SK-N-SH (cell line): ENCODE data around the gene SP6. TPM values are rescaled to one million over a fixed set of nuclear protein-coding genes. Genes with fewer than 3 reads are reported as not detected.
A peak's percentile ranks its signal among the peaks of the same experiment; 100 is the strongest.

ENCODE experiments used
- CTCF ChIA-PET: fragments of 300-600, 350-600 bp; formaldehyde crosslinking; extraction: SDS; loops from one replicate; lab custom pipeline; 2021; lab: Yijun Ruan, JAX
- POLR2A ChIA-PET: fragments of 350-600 bp; sonication (Branson Sonifier 250); formaldehyde crosslinking; extraction: SDS; loops from one replicate; lab custom pipeline; 2020; ENCODE audit warnings: antibody characterized with exemption, inconsistent platforms; lab: Yijun Ruan, JAX
- DNase-seq: peaks from one replicate; pipeline ENCODE4 v3.0.0; 2012
- H2AFZ ChIP-seq: fragments of 200-600 bp; sonication (generic); 2 replicates; pipeline ENCODE4 v1.8.1; 2016; ENCODE audit warnings: antibody characterized with exemption, mild to moderate bottlenecking, low read depth
- H3F3A ChIP-seq: fragments of 200-600 bp; sonication (generic); replicated peaks from 2 replicates; pipeline ENCODE3; 2016; ENCODE audit warnings: antibody characterized with exemption, mild to moderate bottlenecking; ENCODE audit not compliant: insufficient read depth
- H3K27ac ChIP-seq, 2 experiments: fragments of 200-500 bp in 1 of 2; fragments of 200-600 bp in 1 of 2; sonication (Bioruptor generic) in 1 of 2; sonication (generic), shearing (Covaris generic) in 1 of 2; 2 replicates each; pipeline versions ENCODE4 v1.5.1 to v1.6.1; 2014 to 2016; ENCODE audit warnings: low read depth in 2 of 2, inconsistent platforms in 1 of 2, low read length in 1 of 2, mild to moderate bottlenecking in 1 of 2, mixed read lengths in 1 of 2
- H3K27me3 ChIP-seq: fragments of 200-600 bp; sonication (generic), shearing (Covaris generic); 2 replicates; pipeline ENCODE4 v1.6.1; 2016; ENCODE audit warnings: mixed run types; ENCODE audit not compliant: insufficient read depth
- H3K36me3 ChIP-seq, 2 experiments: fragments of 200-500 bp in 1 of 2; fragments of 200-600 bp in 1 of 2; sonication (Bioruptor generic) in 1 of 2; sonication (generic) in 1 of 2; replicated peaks in 1 of 2; 2 replicates each; pipeline versions ENCODE3 to v1.5.1; 2014 to 2016; ENCODE audit warnings: low read length in 1 of 2, mild to moderate bottlenecking in 1 of 2; ENCODE audit not compliant: insufficient read depth in 2 of 2, control insufficient read depth in 1 of 2
- H3K4me1 ChIP-seq, 2 experiments: fragments of 200-500 bp in 1 of 2; fragments of 200-600 bp in 1 of 2; sonication (Bioruptor generic) in 1 of 2; sonication (generic), shearing (Covaris generic) in 1 of 2; 2 replicates each; pipeline versions ENCODE4 v1.5.1 to v1.6.1; 2014 to 2016; ENCODE audit warnings: low read depth in 1 of 2, low read length in 1 of 2, mixed run types in 1 of 2; ENCODE audit not compliant: insufficient read depth in 2 of 2, control insufficient read depth in 1 of 2
- H3K4me2 ChIP-seq: fragments of 200-600 bp; sonication (generic), shearing (Covaris generic); 2 replicates; pipeline ENCODE4 v1.6.1; 2017; ENCODE audit warnings: mixed run types
- H3K4me3 ChIP-seq, 2 experiments: fragments of 200-500 bp in 1 of 2; fragments of 200-600 bp in 1 of 2; sonication (Bioruptor generic) in 1 of 2; sonication (generic), shearing (Covaris generic) in 1 of 2; 2 replicates each; pipeline versions ENCODE4 v1.5.1 to v1.8.1; 2014 to 2016; ENCODE audit warnings: low read depth in 2 of 2, inconsistent platforms in 1 of 2, low read length in 1 of 2, mild to moderate bottlenecking in 1 of 2, mixed read lengths in 1 of 2, moderate library complexity in 1 of 2
- H3K79me2 ChIP-seq: fragments of 200-600 bp; sonication (generic); 2 replicates; pipeline ENCODE4 v1.8.1; 2017; ENCODE audit warnings: mild to moderate bottlenecking; ENCODE audit not compliant: insufficient read depth
- H3K9ac ChIP-seq: fragments of 200-600 bp; sonication (generic); 2 replicates; pipeline ENCODE4 v1.6.1; 2017; ENCODE audit warnings: mixed run types
- H3K9me2 ChIP-seq: fragments of 200-600 bp; sonication (generic); 2 replicates; pipeline ENCODE4 v1.6.1; 2017; ENCODE audit warnings: mixed run types
- H3K9me3 ChIP-seq: fragments of 200-600 bp; sonication (generic); 2 replicates; pipeline ENCODE4 v1.6.1; 2017; ENCODE audit warnings: mixed run types, mild to moderate bottlenecking, moderate library complexity
- H4K20me1 ChIP-seq: fragments of 200-600 bp; sonication (generic); 2 replicates; pipeline ENCODE4 v1.6.1; 2017; ENCODE audit warnings: mild to moderate bottlenecking, mixed run types; ENCODE audit not compliant: insufficient read depth
- SIN3A ChIP-seq: IDR thresholded peaks from 2 replicates; pipeline ENCODE4 v1.6.1; 2012; ENCODE audit warnings: low read depth, mild to moderate bottlenecking, low read length, moderate library complexity, borderline replicate concordance
- WGBS: methylation state at CpG from one replicate; pipeline ENCODE4 v1.1.6; 2017; ENCODE audit warnings: low lambda C conversion rate; 5-methylcytosine and 5-hydroxymethylcytosine counted together
- polyA plus RNA-seq, 3 experiments: library from polyadenylated mRNA; depleted of rRNA; stranded (reverse); fragments of >200 nt; gene quantifications; 2 replicates each; pipeline ENCODE4 v1.2.3, GENCODE V29; 2012
- TF ChIP-seq, protein P1 (sequence below): IDR thresholded peaks from 2 replicates; pipeline ENCODE4 v1.6.1; 2012; ENCODE audit warnings: mild to moderate bottlenecking, low read depth, low read length, moderate library complexity

SP6 gene
- polyA plus RNA-seq, 1 of the 3 experiments (the other 2 are of a cell fraction) = 0.03 TPM

- peaks cover 48% of the 10 kb centered on the region for H3K27me3 ChIP-seq
- no peak for DNase-seq
Observed at GRCh38 chr17:47797797-47798196, 53.2 kb downstream of the SP6 start.

More at GRCh38 chr17:47797797-47798196, 53.2 kb downstream of the SP6 start:
- POLR2A ChIA-PET = no interaction called here
- Histone ChIP-seq H4K20me1 (no peaks in the 10 kb centered on the region), H3F3A (no peaks in the 10 kb centered on the region), H3K79me2 (no peaks in the 10 kb centered on the region), H3K9me3 (no peaks in the 10 kb centered on the region), H2AFZ (no peak overlapping the region), H3K4me1 (no peaks in the 10 kb centered on the region), H3K9ac (no peak overlapping the region), H3K9me2 (no peaks in the 10 kb centered on the region), H3K4me3 (no peak overlapping the region), H3K36me3 (no peaks in the 10 kb centered on the region), H3K4me2 (no peak overlapping the region), H3K27ac (no peak overlapping the region)
- TF ChIP-seq, protein P1, sequence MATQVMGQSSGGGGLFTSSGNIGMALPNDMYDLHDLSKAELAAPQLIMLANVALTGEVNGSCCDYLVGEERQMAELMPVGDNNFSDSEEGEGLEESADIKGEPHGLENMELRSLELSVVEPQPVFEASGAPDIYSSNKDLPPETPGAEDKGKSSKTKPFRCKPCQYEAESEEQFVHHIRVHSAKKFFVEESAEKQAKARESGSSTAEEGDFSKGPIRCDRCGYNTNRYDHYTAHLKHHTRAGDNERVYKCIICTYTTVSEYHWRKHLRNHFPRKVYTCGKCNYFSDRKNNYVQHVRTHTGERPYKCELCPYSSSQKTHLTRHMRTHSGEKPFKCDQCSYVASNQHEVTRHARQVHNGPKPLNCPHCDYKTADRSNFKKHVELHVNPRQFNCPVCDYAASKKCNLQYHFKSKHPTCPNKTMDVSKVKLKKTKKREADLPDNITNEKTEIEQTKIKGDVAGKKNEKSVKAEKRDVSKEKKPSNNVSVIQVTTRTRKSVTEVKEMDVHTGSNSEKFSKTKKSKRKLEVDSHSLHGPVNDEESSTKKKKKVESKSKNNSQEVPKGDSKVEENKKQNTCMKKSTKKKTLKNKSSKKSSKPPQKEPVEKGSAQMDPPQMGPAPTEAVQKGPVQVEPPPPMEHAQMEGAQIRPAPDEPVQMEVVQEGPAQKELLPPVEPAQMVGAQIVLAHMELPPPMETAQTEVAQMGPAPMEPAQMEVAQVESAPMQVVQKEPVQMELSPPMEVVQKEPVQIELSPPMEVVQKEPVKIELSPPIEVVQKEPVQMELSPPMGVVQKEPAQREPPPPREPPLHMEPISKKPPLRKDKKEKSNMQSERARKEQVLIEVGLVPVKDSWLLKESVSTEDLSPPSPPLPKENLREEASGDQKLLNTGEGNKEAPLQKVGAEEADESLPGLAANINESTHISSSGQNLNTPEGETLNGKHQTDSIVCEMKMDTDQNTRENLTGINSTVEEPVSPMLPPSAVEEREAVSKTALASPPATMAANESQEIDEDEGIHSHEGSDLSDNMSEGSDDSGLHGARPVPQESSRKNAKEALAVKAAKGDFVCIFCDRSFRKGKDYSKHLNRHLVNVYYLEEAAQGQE = peak; percentile 96
- no peak for TF ChIP-seq SIN3A
- CTCF ChIA-PET = interaction anchor here (1.2 to 2.3 kb wide), 6 partner anchors 8 to 133 kb away, joined by 4 to 12 read pairs (median 8); no protein-coding TSS in a partner anchor
- WGBS = 65% methylated on average over 2 of the region's 2 CpGs

Other genes with a start within 250 kb of the SP6 start
- gene KPNB1, start 201.2 kb downstream of the SP6 start, polyA plus RNA-seq (2012; rRNA removed) = 89.5 and 142 TPM in 2 replicates
- 11.5 and 14.4 TPM in 2 replicates for gene TBKBP1, start 157.0 kb downstream of the SP6 start, polyA plus RNA-seq (2012; rRNA removed)
- gene TBX21, start 117.9 kb downstream of the SP6 start, polyA plus RNA-seq (2012; rRNA removed) = not detected in 2 replicates
- 23.7 and 24.7 TPM in 2 replicates for gene OSBPL7, start 29.4 kb downstream of the SP6 start, polyA plus RNA-seq (2012; rRNA removed)
- gene MRPL10, start 19.6 kb downstream of the SP6 start, polyA plus RNA-seq (2012; rRNA removed) = 133 and 136 TPM in 2 replicates
- 1.6 and 1.8 TPM in 2 replicates for gene LRRC46, start 19.5 kb downstream of the SP6 start, polyA plus RNA-seq (2012; rRNA removed)
- gene SCRN2, start 9.9 kb downstream of the SP6 start, polyA plus RNA-seq (2012; rRNA removed) = 135 and 139 TPM in 2 replicates
- gene SP2, start 45.1 kb upstream of the SP6 start, polyA plus RNA-seq (2012; rRNA removed) = 8.8 and 16.7 TPM in 2 replicates
- 26.1 and 33.8 TPM in 2 replicates for gene PNPO, start 90.4 kb upstream of the SP6 start, polyA plus RNA-seq (2012; rRNA removed)
- not detected in 2 replicates for gene PRR15L, start 106.7 kb upstream of the SP6 start, polyA plus RNA-seq (2012; rRNA removed)
- 208 and 288 TPM in 2 replicates for gene CDK5RAP3, start 120.0 kb upstream of the SP6 start, polyA plus RNA-seq (2012; rRNA removed)
- 31.2 and 36.9 TPM in 2 replicates for gene COPZ2, start 186.6 kb upstream of the SP6 start, polyA plus RNA-seq (2012; rRNA removed)
- gene NFE2L1, start 197.2 kb upstream of the SP6 start, polyA plus RNA-seq (2012; rRNA removed) = 159 and 174 TPM in 2 replicates